ENCODE data around the gene FMN1. TPM values are rescaled to one million over a fixed set of nuclear protein-coding genes. Genes with fewer than 3 reads are reported as not detected.

The FMN1 gene
- total RNA-seq, 1 experiment from 2014 or later: 0.37 TPM

DNA sequence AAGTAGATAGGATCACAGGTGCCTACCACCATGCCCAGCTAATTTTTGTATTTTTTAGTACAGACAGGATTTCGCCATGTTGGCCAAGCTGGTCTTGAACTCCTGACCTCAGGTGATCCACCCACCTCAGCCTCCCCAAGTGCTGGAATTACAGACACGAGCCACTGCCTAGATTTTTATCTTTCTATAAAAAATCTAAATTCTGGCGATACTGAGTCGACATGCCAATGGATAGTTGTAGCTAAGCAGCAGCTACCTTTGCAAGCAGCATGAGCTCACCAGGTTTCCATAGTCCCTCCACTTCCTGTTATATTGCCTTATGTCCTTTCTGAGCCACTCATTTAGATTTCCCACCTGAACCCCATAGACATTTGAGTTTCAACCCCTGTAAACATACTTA lies 13.1 kb upstream of the FMN1 start:
- Histone ChIP-seq H3K9me3 (ENCODE audit: low read depth, low read length, poor library complexity, severe bottlenecking) (no peaks in the 10 kb centered on the region), H3K4me1 (ENCODE audit: insufficient read depth, low read length, poor library complexity, severe bottlenecking) (no peaks in the 10 kb centered on the region), H3K27me3 (replicated peaks; ENCODE audit: insufficient read depth, low read depth, low read length, poor library complexity) (no peaks in the 10 kb centered on the region), H3K4me3 (ENCODE audit: low read depth, low read length, poor library complexity, severe bottlenecking) (no peak overlapping the region), H3K36me3 (ENCODE audit: insufficient read depth, low read length, poor library complexity, severe bottlenecking) (no peaks in the 10 kb centered on the region), H3K27ac (ENCODE audit: low read depth, low read length, poor library complexity, severe bottlenecking) (no peak overlapping the region)
- TF ChIP-seq CTCF (conservative IDR thresholded peaks at IDR 0.05; ENCODE audit: low read depth, low read length) (no peak), EZH2 (IDR thresholded peaks at IDR 0.05; ENCODE audit: borderline replicate concordance, low read depth, low read length, poor library complexity, severe bottlenecking) (no peak)
- intact Hi-C loops (cut with micrococcal nuclease; ENCODE audit: unreplicated experiment): no loop called here
- POLR2A ChIA-PET (ENCODE audit: low non-redundant PET): no interaction called here
- no peak for DNase-seq (ENCODE audit: low spot score)
- CTCF ChIA-PET: no interaction called here
- BruUV-seq (replicated peaks): no TSS peak

GRCh38 chr15:33206366-33206765 lies 11.9 kb upstream of the FMN1 start:
- Histone ChIP-seq H3K4me1 (ENCODE audit: insufficient read depth, low read length, poor library complexity, severe bottlenecking) (no peaks in the 10 kb centered on the region), H3K4me3 (ENCODE audit: low read depth, low read length, poor library complexity, severe bottlenecking) (no peak overlapping the region), H3K9me3 (ENCODE audit: low read depth, low read length, poor library complexity, severe bottlenecking) (no peaks in the 10 kb centered on the region), H3K27ac (ENCODE audit: low read depth, low read length, poor library complexity, severe bottlenecking) (no peak overlapping the region), H3K36me3 (ENCODE audit: insufficient read depth, low read length, poor library complexity, severe bottlenecking) (no peaks in the 10 kb centered on the region), H3K27me3 (replicated peaks; ENCODE audit: insufficient read depth, low read depth, low read length, poor library complexity) (peaks cover 1% of the 10 kb centered on the region)
- intact Hi-C loops (cut with micrococcal nuclease; ENCODE audit: unreplicated experiment): no loop called here
- no peak for DNase-seq (ENCODE audit: low spot score)
- ChIA-PET POLR2A (ENCODE audit: low non-redundant PET) (no interaction called here), CTCF (no interaction called here)
- BruUV-seq (replicated peaks): no TSS peak
- no peak for TF ChIP-seq EZH2 (IDR thresholded peaks at IDR 0.05; ENCODE audit: borderline replicate concordance, low read depth, low read length, poor library complexity, severe bottlenecking)
- no peak for TF ChIP-seq CTCF (conservative IDR thresholded peaks at IDR 0.05; ENCODE audit: low read depth, low read length)

GRCh38 chr15:33204926-33205325 lies 10.4 kb upstream of the FMN1 start:
- peaks cover 11% of the 10 kb centered on the region for H3K27me3 ChIP-seq (replicated peaks; ENCODE audit: insufficient read depth, low read depth, low read length, poor library complexity)
- POLR2A ChIA-PET (ENCODE audit: low non-redundant PET): no interaction called here
- no peaks in the 10 kb centered on the region for H3K9me3 ChIP-seq (ENCODE audit: low read depth, low read length, poor library complexity, severe bottlenecking)
- H3K4me3 ChIP-seq (ENCODE audit: low read depth, low read length, poor library complexity, severe bottlenecking): no peak overlapping the region
- CTCF ChIA-PET: no interaction called here
- H3K27ac ChIP-seq (ENCODE audit: low read depth, low read length, poor library complexity, severe bottlenecking): no peak overlapping the region
- H3K4me1 ChIP-seq (ENCODE audit: insufficient read depth, low read length, poor library complexity, severe bottlenecking): no peaks in the 10 kb centered on the region
- H3K36me3 ChIP-seq (ENCODE audit: insufficient read depth, low read length, poor library complexity, severe bottlenecking): no peaks in the 10 kb centered on the region
- TF ChIP-seq CTCF (conservative IDR thresholded peaks at IDR 0.05; ENCODE audit: low read depth, low read length) (no peak), EZH2 (IDR thresholded peaks at IDR 0.05; ENCODE audit: borderline replicate concordance, low read depth, low read length, poor library complexity, severe bottlenecking) (no peak)
- no TSS peak for BruUV-seq (replicated peaks)
- no peak for DNase-seq (ENCODE audit: low spot score)
- intact Hi-C loops (cut with micrococcal nuclease; ENCODE audit: unreplicated experiment): no loop called here

All from A673 (cell line).